Hepatocyte (in vitro differentiated cells): ENCODE data around the gene SPAG16. TPM values are rescaled to one million over a fixed set of nuclear protein-coding genes. Genes with fewer than 3 reads are reported as not detected.
A peak's percentile ranks its signal among the peaks of the same experiment; 100 is the strongest.

Experiments
- DNase-seq: peaks from one replicate; pipeline ENCODE4 v3.0.0-alpha.2; 2016; ENCODE audit warnings: low spot score
- H2AFZ ChIP-seq: fragments of 200-600 bp; sonication (generic); 2 replicates; pipeline ENCODE4 v1.6.0; 2016; ENCODE audit warnings: antibody characterized with exemption, mild to moderate bottlenecking
- H3K27ac ChIP-seq: fragments of 200-600 bp; sonication (generic); 2 replicates; pipeline ENCODE4 v1.5.1; 2016; ENCODE audit warnings: mild to moderate bottlenecking
- H3K27me3 ChIP-seq: fragments of 200-600 bp; sonication (generic); 2 replicates; pipeline ENCODE4 v1.6.1; 2016
- H3K36me3 ChIP-seq: fragments of 200-600 bp; sonication (generic); replicated peaks from 2 replicates; pipeline ENCODE4 v1.5.1; 2016; ENCODE audit warnings: low read depth; ENCODE audit not compliant: insufficient read depth
- H3K4me1 ChIP-seq: fragments of 200-600 bp; sonication (generic); 2 replicates; pipeline ENCODE4 v1.5.1; 2016; ENCODE audit warnings: mild to moderate bottlenecking, moderate library complexity; ENCODE audit not compliant: insufficient read depth
- H3K4me2 ChIP-seq: fragments of 200-600 bp; sonication (generic); 2 replicates; pipeline ENCODE4 v1.6.0; 2016
- H3K4me3 ChIP-seq: fragments of 200-600 bp; sonication (generic); 2 replicates; pipeline ENCODE4 v1.5.1; 2016; ENCODE audit warnings: mild to moderate bottlenecking
- H3K79me2 ChIP-seq: fragments of 200-600 bp; sonication (generic); 2 replicates; pipeline ENCODE4 v1.6.0; 2017; ENCODE audit warnings: mild to moderate bottlenecking
- H3K9me2 ChIP-seq: fragments of 200-600 bp; sonication (generic); replicated peaks from 2 replicates; pipeline ENCODE4 v1.6.0; 2017; ENCODE audit warnings: mild to moderate bottlenecking; ENCODE audit not compliant: insufficient read depth
- H3K9me3 ChIP-seq: fragments of 200-600 bp; sonication (generic); 2 replicates; pipeline ENCODE4 v1.5.1; 2016; ENCODE audit warnings: low read depth, mild to moderate bottlenecking
- H4K20me1 ChIP-seq: fragments of 200-600 bp; sonication (generic); 2 replicates; pipeline ENCODE4 v1.6.0; 2016; ENCODE audit warnings: mild to moderate bottlenecking; ENCODE audit not compliant: insufficient read depth, poor library complexity, severe bottlenecking
- CTCF ChIP-seq: fragments of 200-600 bp; sonication (generic); IDR thresholded peaks from 2 replicates; pipeline ENCODE4 v1.5.1; 2016; ENCODE audit warnings: antibody characterized with exemption, mild to moderate bottlenecking; ENCODE audit not compliant: poor library complexity
- EZH2 ChIP-seq: fragments of 200-600 bp; sonication (generic); IDR thresholded peaks from 2 replicates; pipeline ENCODE4 v1.6.1; 2016; ENCODE audit warnings: antibody characterized with exemption, mild to moderate bottlenecking, borderline replicate concordance
- EZH2phosphoT487 ChIP-seq: fragments of 200-600 bp; sonication (generic); IDR thresholded peaks from one replicate; pipeline ENCODE4 v1.6.1; 2018; ENCODE audit warnings: antibody characterized with exemption, mild to moderate bottlenecking, low read depth, moderate library complexity; ENCODE audit not compliant: unreplicated experiment, severe bottlenecking
- WGBS: methylation state at CpG from one replicate; pipeline ENCODE4 v1.1.6; 2016; ENCODE audit warnings: low lambda C conversion rate; ENCODE audit errors: missing lambda C conversion rate; 5-methylcytosine and 5-hydroxymethylcytosine counted together
- polyA plus RNA-seq: library from polyadenylated mRNA; unstranded; fragments of >200 nt; fragmentation: Nextera tagmentation; extraction: Ambion mirVana; gene quantifications from 2 replicates; pipeline ENCODE4 v1.2.1, GENCODE V29; 2016
- total RNA-seq: library from RNA; depleted of rRNA; stranded (reverse); fragments of >200 nt; gene quantifications from 2 replicates; pipeline ENCODE4 v1.2.3, GENCODE V29; 2014

The SPAG16 gene
- 55.7 and 56.9 TPM in 2 replicates for total RNA-seq
- polyA plus RNA-seq, result 44.3 and 52.1 TPM in 2 replicates

- Histone ChIP-seq H3K9me2 (no peaks in the 10 kb centered on the region), H3K79me2 (peaks cover 45% of the 10 kb centered on the region), H3K27me3 (no peaks in the 10 kb centered on the region), H3K4me1 (peaks cover 9% of the 10 kb centered on the region), H3K9me3 (no peaks in the 10 kb centered on the region), H2AFZ (peak within 1 kb of the TSS; percentile 81), H4K20me1 (no peaks in the 10 kb centered on the region), H3K4me2 (peak within 1 kb of the TSS; percentile 86), H3K27ac (peak within 1 kb of the TSS; percentile 88), H3K4me3 (peak within 1 kb of the TSS; percentile 56), H3K36me3 (no peaks in the 10 kb centered on the region)
- TF ChIP-seq EZH2 (no peak), EZH2phosphoT487 (no peak), CTCF (no peak)
- WGBS, result 4% methylated on average over 47 of the region's 59 CpGs
- DNase-seq, result peak; percentile 99
Measured at GRCh38 chr2:213284105-213285090, at the start of gene SPAG16. SPAG16 (plus strand) TSS chr2:213284464.

GRCh38 chr2:213234641-213235040 lies 49.6 kb upstream of the SPAG16 start:
- no peaks in the 10 kb centered on the region for H4K20me1 ChIP-seq
- no peaks in the 10 kb centered on the region for H3K36me3 ChIP-seq
- H3K27ac ChIP-seq, result no peak overlapping the region
- H3K9me3 ChIP-seq, result no peaks in the 10 kb centered on the region
- no peaks in the 10 kb centered on the region for H3K27me3 ChIP-seq
- H3K4me3 ChIP-seq, result no peak overlapping the region
- no peaks in the 10 kb centered on the region for H3K4me1 ChIP-seq
- no peaks in the 10 kb centered on the region for H3K79me2 ChIP-seq
- H3K9me2 ChIP-seq, result no peaks in the 10 kb centered on the region
- DNase-seq, result no peak
- WGBS, result 91% methylated on average over 1 of the region's 1 CpG
- H3K4me2 ChIP-seq, result no peak overlapping the region
- no peak overlapping the region for H2AFZ ChIP-seq
- no peak for TF ChIP-seq CTCF
- TF ChIP-seq EZH2phosphoT487, result no peak
- TF ChIP-seq EZH2, result no peak

GRCh38 chr2:213235741-213236140 lies 48.5 kb upstream of the SPAG16 start:
- Histone ChIP-seq H3K4me3 (no peak overlapping the region), H3K36me3 (no peaks in the 10 kb centered on the region), H3K79me2 (no peaks in the 10 kb centered on the region), H2AFZ (no peak overlapping the region), H3K9me2 (no peaks in the 10 kb centered on the region), H3K4me1 (no peaks in the 10 kb centered on the region), H3K4me2 (no peak overlapping the region), H3K27ac (no peak overlapping the region), H4K20me1 (no peaks in the 10 kb centered on the region), H3K9me3 (no peaks in the 10 kb centered on the region), H3K27me3 (no peaks in the 10 kb centered on the region)
- DNase-seq, result no peak
- TF ChIP-seq EZH2phosphoT487 (no peak), EZH2 (no peak), CTCF (no peak)
- 83% methylated on average over 1 of the region's 1 CpG for WGBS
